ENCODE data around the gene BRI3. TPM values are rescaled to one million over a fixed set of nuclear protein-coding genes. Genes with fewer than 3 reads are reported as not detected.

BRI3 gene, protein sequence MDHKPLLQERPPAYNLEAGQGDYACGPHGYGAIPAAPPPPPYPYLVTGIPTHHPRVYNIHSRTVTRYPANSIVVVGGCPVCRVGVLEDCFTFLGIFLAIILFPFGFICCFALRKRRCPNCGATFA
- total RNA-seq: 112 and 119 TPM in 2 replicates
- long read RNA-seq, partial matches to known transcripts: 0 of 1 reads
- long read RNA-seq, other reads (novel, unspliced or antisense): 1 of 1 reads

DNA sequence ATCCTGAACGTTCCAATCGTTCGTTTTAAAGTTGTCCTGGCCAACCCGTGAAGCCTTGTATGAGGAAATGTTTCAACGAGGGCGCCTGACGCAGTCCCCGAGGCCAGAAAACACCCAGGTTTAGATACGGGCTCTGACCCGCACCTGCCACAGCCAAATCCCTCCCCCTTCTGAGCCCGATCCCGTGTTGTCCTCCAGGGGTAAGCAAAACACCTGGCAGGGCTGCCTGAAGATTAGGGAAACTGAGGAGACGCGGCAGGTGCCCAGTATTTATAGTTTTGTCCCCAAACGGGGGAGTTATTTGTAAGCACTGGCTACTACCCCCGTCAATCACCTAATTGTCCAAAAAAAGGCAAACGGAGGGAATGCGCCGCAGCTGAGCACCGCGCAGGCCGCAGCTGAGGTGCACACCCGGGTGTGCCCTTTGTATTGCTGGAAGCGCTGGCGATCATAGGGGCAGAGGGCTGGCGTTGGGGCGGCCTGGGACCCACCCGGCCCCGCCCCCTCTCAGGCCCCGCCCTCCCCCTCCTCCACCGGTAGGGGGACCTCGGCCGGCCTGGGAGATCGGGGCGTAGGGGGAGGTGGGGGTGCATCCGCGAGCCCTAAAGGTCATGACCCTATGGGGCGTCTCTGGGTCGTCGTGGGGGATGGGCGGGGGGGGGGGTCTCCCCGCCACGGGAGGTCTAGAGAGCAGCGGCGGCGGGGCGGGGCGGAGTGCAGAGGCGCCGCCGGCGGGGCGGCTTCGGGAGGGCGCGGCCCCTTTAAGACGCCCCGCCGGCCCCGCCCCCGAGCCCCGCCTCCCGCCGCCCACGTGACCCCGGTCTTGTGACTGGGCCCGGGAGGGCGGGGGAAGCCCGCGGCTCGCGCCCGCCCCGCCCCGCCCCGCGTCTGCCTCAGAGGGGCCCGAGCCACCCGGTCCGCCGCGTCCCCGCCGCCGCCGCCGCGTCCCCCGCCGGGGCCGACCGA is at the start of gene BRI3:
TSS of gene BRI3 (plus strand) at position 896 of the 966 bp plus-strand sequence. CDS start 110 bp downstream, outside the sequence.
- Mint-ChIP-seq H3K27me3 (ENCODE audit: low read depth) (no peaks in the 10 kb centered on the region), H3K36me3 (ENCODE audit: low read depth) (no peaks in the 10 kb centered on the region), H3K27ac (ENCODE audit: unreplicated experiment) (peak within 1 kb of the TSS; percentile 57), H3K9me3 (no peaks in the 10 kb centered on the region), H3K4me1 (peaks cover 23% of the 10 kb centered on the region), H3K4me3 (peak within 1 kb of the TSS; percentile 92)
- peak; percentile 73 for DNase-seq (ENCODE audit: low read depth, low spot score)
- TF ChIP-seq, protein P1, sequence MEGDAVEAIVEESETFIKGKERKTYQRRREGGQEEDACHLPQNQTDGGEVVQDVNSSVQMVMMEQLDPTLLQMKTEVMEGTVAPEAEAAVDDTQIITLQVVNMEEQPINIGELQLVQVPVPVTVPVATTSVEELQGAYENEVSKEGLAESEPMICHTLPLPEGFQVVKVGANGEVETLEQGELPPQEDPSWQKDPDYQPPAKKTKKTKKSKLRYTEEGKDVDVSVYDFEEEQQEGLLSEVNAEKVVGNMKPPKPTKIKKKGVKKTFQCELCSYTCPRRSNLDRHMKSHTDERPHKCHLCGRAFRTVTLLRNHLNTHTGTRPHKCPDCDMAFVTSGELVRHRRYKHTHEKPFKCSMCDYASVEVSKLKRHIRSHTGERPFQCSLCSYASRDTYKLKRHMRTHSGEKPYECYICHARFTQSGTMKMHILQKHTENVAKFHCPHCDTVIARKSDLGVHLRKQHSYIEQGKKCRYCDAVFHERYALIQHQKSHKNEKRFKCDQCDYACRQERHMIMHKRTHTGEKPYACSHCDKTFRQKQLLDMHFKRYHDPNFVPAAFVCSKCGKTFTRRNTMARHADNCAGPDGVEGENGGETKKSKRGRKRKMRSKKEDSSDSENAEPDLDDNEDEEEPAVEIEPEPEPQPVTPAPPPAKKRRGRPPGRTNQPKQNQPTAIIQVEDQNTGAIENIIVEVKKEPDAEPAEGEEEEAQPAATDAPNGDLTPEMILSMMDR (conservative IDR thresholded peaks at IDR 0.05): no peak

DNA sequence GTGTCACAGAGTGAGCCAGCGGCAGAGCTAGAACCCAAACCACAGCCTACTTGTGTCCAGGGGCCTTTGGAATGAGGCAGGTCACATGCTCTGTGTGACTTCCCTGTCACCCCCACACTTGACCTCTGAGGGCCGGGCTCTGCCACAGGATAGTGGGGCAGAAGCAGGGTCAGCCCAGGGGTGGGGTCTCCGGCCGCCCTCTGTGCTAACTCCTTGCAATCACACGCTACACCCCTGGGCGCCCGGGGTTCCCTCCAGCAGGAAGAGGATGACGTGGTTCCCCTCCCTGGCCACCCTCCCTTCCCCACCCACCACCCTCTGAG is 49.3 kb upstream of the BRI3 start:
- Mint-ChIP-seq H3K27me3 (ENCODE audit: low read depth) (no peaks in the 10 kb centered on the region), H3K36me3 (ENCODE audit: low read depth) (no peaks in the 10 kb centered on the region), H3K4me1 (no peaks in the 10 kb centered on the region), H3K9me3 (no peaks in the 10 kb centered on the region), H3K4me3 (no peak overlapping the region), H3K27ac (ENCODE audit: unreplicated experiment) (no peak overlapping the region)
- TF ChIP-seq, protein P1 (conservative IDR thresholded peaks at IDR 0.05): no peak
- no peak for DNase-seq (ENCODE audit: low read depth, low spot score)

DNA sequence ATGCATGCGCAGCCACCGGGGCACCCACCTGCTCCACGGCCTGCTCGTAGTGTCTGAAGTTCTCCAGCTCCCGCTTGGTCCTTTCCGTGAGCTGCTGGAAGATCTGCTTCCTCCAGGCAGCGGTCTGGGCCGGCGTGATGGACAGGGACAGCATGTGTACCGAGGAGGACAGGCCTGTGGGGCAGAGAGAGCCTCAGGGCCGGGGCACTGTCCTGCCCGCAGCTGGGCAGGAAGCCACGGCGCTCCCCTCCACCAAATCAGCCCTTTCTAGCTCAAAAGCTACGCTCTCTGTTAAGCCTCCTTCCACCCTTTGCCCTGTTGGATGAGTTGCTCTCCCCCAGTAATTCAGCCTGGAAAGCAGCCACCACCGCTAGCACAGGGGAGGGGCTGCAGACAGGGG is 48.7 kb upstream of the BRI3 start:
- DNase-seq (ENCODE audit: low read depth, low spot score): no peak
- Mint-ChIP-seq H3K27me3 (ENCODE audit: low read depth) (no peaks in the 10 kb centered on the region), H3K4me3 (no peak overlapping the region), H3K4me1 (no peaks in the 10 kb centered on the region), H3K36me3 (ENCODE audit: low read depth) (no peaks in the 10 kb centered on the region), H3K27ac (ENCODE audit: unreplicated experiment) (no peak overlapping the region), H3K9me3 (no peaks in the 10 kb centered on the region)
- TF ChIP-seq, protein P1 (conservative IDR thresholded peaks at IDR 0.05): no peak

DNA sequence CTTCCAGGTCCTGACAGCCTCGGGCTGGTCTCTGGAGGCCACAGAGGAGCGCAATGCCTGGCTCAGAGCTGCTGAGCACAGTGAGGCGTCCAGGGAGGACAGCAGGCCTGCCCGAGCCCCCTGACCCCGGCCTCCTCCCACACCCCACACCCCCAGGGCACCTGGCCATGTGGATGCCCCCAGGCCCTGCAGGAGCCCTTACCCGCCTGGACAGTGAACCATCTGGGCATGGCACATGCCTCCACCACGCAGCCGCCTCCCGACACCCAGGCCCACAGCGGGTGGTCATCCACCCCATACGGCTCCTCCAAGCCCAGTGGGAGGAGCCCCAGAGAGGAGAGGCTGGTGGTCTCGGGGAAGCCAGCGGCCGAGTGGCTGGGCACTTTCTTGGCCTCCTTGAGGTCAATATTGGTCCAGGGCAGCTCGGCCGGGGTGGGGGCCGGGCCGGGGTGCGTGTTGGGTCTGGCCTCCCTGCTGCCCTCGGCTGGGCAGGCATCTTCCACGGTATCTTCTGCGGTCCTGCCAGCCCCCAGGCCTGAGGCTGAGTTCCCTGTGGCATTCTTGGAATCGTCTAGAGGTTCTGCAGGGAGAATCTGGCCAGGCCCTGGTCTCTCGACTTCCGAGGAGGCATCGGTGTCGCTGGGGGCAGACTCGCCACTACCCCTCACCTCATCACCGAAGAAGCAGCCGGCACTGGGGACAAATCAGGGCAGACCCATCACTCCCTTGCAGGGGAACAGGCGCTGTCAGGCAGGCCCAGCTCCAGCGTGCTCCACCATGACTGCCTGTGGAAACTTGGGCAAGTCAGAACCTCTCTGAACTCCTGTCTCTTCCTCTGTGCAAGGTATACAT is 48.0 kb upstream of the BRI3 start:
- peak overlapping the region; percentile 27 for H3K27ac Mint-ChIP-seq (ENCODE audit: unreplicated experiment)

More for the DNA sequence above, 48.0 kb upstream of the BRI3 start:
- DNase-seq (ENCODE audit: low read depth, low spot score): no peak
- Mint-ChIP-seq H3K36me3 (ENCODE audit: low read depth) (no peaks in the 10 kb centered on the region), H3K4me3 (no peak overlapping the region), H3K27me3 (ENCODE audit: low read depth) (no peaks in the 10 kb centered on the region), H3K4me1 (no peaks in the 10 kb centered on the region), H3K9me3 (no peaks in the 10 kb centered on the region)
- TF ChIP-seq, protein P1 (conservative IDR thresholded peaks at IDR 0.05): no peak
